ENCODE results near the gene TMEM270.

Gene TMEM270

DNA sequence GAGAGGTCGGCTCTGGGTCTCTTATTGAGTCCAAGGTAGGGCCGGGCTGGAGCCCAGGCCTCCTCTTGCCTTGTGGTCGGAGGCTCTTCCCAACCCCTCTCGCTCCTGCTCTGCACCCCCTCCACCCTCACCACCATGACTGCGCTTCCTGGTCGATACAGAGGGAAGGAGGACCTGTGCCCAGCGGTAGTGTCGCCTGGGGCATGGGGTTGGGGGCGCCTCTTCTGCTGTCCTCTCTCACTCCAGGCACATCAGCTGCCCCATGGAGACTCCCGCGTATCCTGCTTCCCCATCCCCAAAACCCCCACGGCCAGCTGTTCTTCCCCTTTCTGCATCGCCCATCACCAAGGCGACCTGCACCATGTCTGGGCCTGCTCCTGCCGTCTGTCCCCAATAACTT, 44.4 kb downstream of the TMEM270 start:
- TF ChIP-seq, protein P1, sequence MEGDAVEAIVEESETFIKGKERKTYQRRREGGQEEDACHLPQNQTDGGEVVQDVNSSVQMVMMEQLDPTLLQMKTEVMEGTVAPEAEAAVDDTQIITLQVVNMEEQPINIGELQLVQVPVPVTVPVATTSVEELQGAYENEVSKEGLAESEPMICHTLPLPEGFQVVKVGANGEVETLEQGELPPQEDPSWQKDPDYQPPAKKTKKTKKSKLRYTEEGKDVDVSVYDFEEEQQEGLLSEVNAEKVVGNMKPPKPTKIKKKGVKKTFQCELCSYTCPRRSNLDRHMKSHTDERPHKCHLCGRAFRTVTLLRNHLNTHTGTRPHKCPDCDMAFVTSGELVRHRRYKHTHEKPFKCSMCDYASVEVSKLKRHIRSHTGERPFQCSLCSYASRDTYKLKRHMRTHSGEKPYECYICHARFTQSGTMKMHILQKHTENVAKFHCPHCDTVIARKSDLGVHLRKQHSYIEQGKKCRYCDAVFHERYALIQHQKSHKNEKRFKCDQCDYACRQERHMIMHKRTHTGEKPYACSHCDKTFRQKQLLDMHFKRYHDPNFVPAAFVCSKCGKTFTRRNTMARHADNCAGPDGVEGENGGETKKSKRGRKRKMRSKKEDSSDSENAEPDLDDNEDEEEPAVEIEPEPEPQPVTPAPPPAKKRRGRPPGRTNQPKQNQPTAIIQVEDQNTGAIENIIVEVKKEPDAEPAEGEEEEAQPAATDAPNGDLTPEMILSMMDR (IDR thresholded peaks at IDR 0.05; ENCODE audit: low read depth, low read length), result no peak
- no peak for DNase-seq (ENCODE audit: extremely low read depth, low read depth)

DNA sequence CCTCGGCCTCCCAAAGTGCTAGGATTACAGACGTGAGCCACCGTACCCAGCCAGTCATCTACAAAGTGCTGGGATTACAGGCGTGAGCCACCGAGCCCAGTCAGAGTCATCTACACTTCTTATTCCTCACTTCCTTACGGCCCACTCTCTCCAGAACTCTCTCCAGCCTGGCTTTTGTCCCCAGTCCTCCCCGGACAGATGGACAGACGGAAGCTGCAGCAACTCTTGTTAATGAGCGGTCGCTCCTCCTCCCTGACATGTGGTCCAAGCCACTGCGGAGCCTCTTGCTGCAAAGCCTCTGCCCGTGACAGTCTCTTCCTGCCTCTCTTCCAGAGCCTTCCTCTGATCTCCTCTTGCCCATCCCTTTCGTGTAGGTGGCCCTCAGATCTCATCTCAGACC, 45.9 kb downstream of the TMEM270 start:
- no peak for DNase-seq (ENCODE audit: extremely low read depth, low read depth)
- TF ChIP-seq, protein P1 (IDR thresholded peaks at IDR 0.05; ENCODE audit: low read depth, low read length), result no peak

DNA sequence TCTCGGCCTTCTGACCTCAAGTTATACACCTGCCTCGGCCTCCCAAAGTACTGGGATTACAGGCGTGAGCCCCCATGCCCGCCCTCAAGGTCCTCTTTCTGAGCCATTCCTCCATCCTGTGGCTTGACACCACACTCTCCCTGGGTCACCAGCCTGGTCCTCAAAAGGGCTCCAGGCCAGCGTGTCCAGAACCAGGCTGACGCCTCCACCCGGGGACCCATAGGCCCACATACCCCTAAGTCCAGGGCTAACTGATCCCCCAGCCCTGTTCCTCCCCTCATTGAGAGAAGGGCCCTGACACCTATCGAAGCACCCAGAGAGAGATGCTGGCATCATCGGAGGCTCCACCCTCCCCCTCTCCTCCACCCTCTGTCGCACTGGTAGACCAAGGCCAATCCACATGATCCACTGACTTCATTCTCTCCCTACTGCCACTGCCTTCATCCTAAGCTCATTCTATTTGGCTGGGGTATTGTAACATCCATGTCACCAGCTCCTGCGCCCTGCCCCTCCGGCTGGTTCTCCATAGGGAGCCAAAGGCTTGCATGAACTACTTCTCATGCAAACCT, 46.7 kb downstream of the TMEM270 start:
- no peak for DNase-seq (ENCODE audit: extremely low read depth, low read depth)
- TF ChIP-seq, protein P1 (IDR thresholded peaks at IDR 0.05; ENCODE audit: low read depth, low read length), result no peak

DNA sequence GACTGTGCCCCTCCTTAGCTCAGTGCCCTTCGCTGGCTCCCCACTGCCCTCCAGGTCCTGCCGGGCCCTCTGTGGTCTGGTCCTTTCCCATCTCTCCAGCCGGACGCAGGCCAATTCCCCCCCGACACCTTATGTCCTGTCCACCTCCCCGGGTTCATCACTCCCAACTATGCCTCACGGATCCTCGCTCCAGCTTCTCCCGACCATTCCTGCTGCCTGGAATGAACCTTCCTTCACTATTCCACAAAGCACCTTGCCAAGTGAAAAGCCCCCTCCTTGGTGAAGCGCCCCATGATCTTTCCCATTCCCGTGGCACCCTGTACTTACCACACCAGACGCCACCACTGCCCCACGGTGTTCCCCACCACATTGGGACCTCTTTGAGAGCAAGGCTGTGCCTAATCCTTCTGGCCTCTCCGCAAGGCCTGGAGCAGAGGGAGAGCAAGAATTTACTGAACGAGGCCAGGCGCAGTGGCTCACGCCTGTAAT, 47.2 kb downstream of the TMEM270 start:
- no peak for DNase-seq (ENCODE audit: extremely low read depth, low read depth)
- TF ChIP-seq, protein P1 (IDR thresholded peaks at IDR 0.05; ENCODE audit: low read depth, low read length), result no peak

DNA sequence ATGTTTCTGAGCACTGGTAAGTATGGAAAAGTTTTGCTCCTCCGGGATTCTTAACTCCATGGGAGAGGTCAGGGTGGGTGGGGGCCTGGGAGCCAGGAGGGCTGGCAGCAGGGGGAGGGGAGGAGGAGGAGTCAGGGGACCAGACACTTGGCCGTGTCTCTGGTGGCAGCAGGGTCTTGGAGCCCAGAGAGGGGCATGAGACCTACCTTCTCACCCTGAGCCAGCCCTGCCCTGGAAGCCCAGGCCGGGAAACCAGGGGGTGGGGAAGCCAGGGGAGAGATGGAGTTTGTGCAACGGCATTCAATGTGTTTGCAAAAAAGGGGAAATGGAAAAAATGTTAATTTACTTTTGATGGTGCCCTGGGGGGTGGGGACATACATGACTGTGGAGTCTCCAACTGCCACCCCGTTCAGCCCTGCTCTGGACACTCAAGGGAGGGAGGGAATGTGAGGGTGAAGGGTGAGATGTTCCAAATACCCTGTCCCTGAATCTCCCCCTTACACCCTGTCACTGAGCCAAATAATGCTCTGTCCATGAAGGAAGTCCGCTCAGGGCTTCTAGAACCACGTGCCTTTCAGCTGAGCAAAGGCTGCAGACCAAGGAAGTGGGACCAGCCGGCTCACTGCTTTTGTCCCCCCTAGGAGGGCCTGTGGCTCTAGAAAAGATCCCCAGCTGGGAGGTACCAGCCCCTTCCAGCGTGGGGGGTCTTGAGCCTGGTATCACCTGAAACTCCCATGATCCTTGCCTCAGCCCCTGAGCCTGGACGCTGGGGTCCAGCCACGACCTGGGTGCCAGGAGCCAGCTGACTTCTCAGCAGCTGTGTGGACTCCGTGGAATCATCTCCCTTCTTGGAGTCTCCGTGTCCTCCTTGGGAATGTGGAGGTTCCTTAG, 48.3 kb downstream of the TMEM270 start:
- TF ChIP-seq, protein P1 (IDR thresholded peaks at IDR 0.05; ENCODE audit: low read depth, low read length), result no peak
- no peak for DNase-seq (ENCODE audit: extremely low read depth, low read depth)

DNA sequence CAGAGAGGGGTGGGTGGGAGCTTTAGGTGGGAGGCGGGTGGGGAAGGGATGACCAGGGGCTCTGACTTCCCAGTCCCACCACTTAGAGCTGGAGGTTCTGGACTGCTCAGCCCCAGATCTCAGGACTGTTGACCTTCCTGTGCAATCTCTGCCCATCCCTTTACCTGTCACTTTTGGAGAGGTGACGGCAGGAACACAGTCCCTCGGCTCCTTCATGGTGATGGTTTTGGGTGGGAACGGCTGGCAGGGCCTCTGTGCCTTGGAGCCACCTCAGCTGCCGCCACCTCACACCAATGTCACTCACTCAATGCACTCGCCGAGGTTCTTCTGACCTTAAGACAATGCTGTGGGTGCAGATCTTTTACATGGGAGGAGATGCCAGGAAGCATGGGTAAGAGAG, 49.0 kb downstream of the TMEM270 start:
- TF ChIP-seq, protein P1 (IDR thresholded peaks at IDR 0.05; ENCODE audit: low read depth, low read length), result no peak
- no peak for DNase-seq (ENCODE audit: extremely low read depth, low read depth)

DNA sequence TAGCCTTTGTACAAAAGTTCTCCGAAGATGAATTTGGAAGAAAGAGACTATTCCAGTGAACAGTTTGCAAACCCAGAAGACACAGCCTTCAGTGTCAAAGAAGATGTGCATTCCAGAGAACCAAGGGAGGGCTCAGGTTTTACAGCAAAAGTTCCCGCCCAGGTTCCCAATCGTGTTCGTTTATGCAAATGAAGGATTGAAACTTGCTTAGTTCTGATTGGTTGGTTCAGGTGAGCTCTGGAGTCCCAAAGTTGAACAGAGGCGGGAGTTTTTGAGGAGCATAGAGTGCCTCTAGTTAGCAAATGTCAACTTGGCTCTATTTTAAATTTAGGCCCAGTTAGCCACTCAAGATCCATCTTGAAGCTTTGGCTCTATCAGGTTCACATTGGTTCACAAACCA, 51.3 kb downstream of the TMEM270 start:
- no peak for DNase-seq (ENCODE audit: extremely low read depth, low read depth)
- TF ChIP-seq, protein P1 (IDR thresholded peaks at IDR 0.05; ENCODE audit: low read depth, low read length), result no peak

All from AG09319 (cell line).